ENCODE results near the gene LZTS2.

LZTS2 gene

GRCh38 chr10:100981178-100981772 is 18.3 kb upstream of the LZTS2 start:
- no peak overlapping the region for H3K27ac ChIP-seq
- in situ Hi-C loops (cut with HindIII; ENCODE audit: low pct_ligation_motif_present, low sequenced_read_pairs) = no loop called here
- no peak for DNase-seq
- no peak for TF ChIP-seq CTCF (IDR thresholded peaks at IDR 0.05; ENCODE audit: low read depth, low read length, missing control alignments)
- H3K36me3 ChIP-seq (replicated peaks) = peaks cover 7% of the 10 kb centered on the region
- H3K4me3 ChIP-seq (ENCODE audit: low read depth, low read length) = no peak overlapping the region
- H3K27me3 ChIP-seq (replicated peaks) = no peaks in the 10 kb centered on the region

- no peaks in the 10 kb centered on the region for H3K27me3 ChIP-seq (replicated peaks)
- TF ChIP-seq CTCF (IDR thresholded peaks at IDR 0.05; ENCODE audit: low read depth, low read length, missing control alignments) = no peak
- in situ Hi-C loops (cut with HindIII; ENCODE audit: low pct_ligation_motif_present, low sequenced_read_pairs) = no loop called here
- no peak for DNase-seq
- no peak overlapping the region for H3K27ac ChIP-seq
- no peak overlapping the region for H3K4me3 ChIP-seq (ENCODE audit: low read depth, low read length)
- H3K36me3 ChIP-seq (replicated peaks) = peaks cover 7% of the 10 kb centered on the region
Measured at GRCh38 chr10:100982916-100983830, 16.4 kb upstream of the LZTS2 start.

GRCh38 chr10:100983868-100984671 is 15.5 kb upstream of the LZTS2 start:
- no peak for TF ChIP-seq CTCF (IDR thresholded peaks at IDR 0.05; ENCODE audit: low read depth, low read length, missing control alignments)
- H3K27me3 ChIP-seq (replicated peaks) = no peaks in the 10 kb centered on the region
- no peak for DNase-seq
- no peak overlapping the region for H3K27ac ChIP-seq
- H3K36me3 ChIP-seq (replicated peaks) = peaks cover 7% of the 10 kb centered on the region
- in situ Hi-C loops (cut with HindIII; ENCODE audit: low pct_ligation_motif_present, low sequenced_read_pairs) = no loop called here
- H3K4me3 ChIP-seq (ENCODE audit: low read depth, low read length) = no peak overlapping the region

- no peak for DNase-seq
- peaks cover 14% of the 10 kb centered on the region for H3K36me3 ChIP-seq (replicated peaks)
- in situ Hi-C loops (cut with HindIII; ENCODE audit: low pct_ligation_motif_present, low sequenced_read_pairs) = no loop called here
- TF ChIP-seq CTCF (IDR thresholded peaks at IDR 0.05; ENCODE audit: low read depth, low read length, missing control alignments) = no peak
- no peak overlapping the region for H3K27ac ChIP-seq
- H3K27me3 ChIP-seq (replicated peaks) = no peaks in the 10 kb centered on the region
- no peak overlapping the region for H3K4me3 ChIP-seq (ENCODE audit: low read depth, low read length)
Measured at GRCh38 chr10:100984672-100985177, 14.9 kb upstream of the LZTS2 start.

- H3K27me3 ChIP-seq (replicated peaks) = no peaks in the 10 kb centered on the region
- no peak for TF ChIP-seq CTCF (IDR thresholded peaks at IDR 0.05; ENCODE audit: low read depth, low read length, missing control alignments)
- in situ Hi-C loops (cut with HindIII; ENCODE audit: low pct_ligation_motif_present, low sequenced_read_pairs) = no loop called here
- no peak overlapping the region for H3K4me3 ChIP-seq (ENCODE audit: low read depth, low read length)
- H3K36me3 ChIP-seq (replicated peaks) = peaks cover 15% of the 10 kb centered on the region
- no peak for DNase-seq
- no peak overlapping the region for H3K27ac ChIP-seq
Measured at GRCh38 chr10:100985336-100985735, 14.3 kb upstream of the LZTS2 start.
